ENCODE results near the gene SIGLEC1. TPM values are rescaled to one million over a fixed set of nuclear protein-coding genes. Genes with fewer than 3 reads are reported as not detected.

SIGLEC1 gene
- total and polyA plus RNA-seq, 2 experiments from 2014 or later: not detected

- peaks cover 37% of the 10 kb centered on the region for H3K27me3 ChIP-seq (ENCODE audit: insufficient read depth)
- H3K36me3 ChIP-seq (ENCODE audit: insufficient read depth): no peaks in the 10 kb centered on the region
- no peak overlapping the region for H3K27ac ChIP-seq (ENCODE audit: low read depth)
- Mint-ChIP-seq H3K4me3 (peak overlapping the region; percentile 41; the same call in 2 of the 3 replicates), H3K27me3 (ENCODE audit: insufficient read depth, low read depth, poor library complexity) (peaks cover 32% of the 10 kb centered on the region), H3K9me3 (no peaks in the 10 kb centered on the region; the same call in 1 of the 3 replicates), H3K27ac (no peak overlapping the region), H3K4me1 (peaks cover 19% of the 10 kb centered on the region), H3K36me3 (ENCODE audit: low read depth) (no peaks in the 10 kb centered on the region; the same call in 2 of the 3 replicates)
- no peaks in the 10 kb centered on the region for H3K79me2 ChIP-seq (replicated peaks; ENCODE audit: insufficient read depth)
- DNase-seq (ENCODE audit: low spot score): no peak
- no peak for ATAC-seq
- no peaks in the 10 kb centered on the region for H4K20me1 ChIP-seq (replicated peaks; ENCODE audit: insufficient read depth)
- peaks cover 13% of the 10 kb centered on the region for H3K4me1 ChIP-seq (ENCODE audit: insufficient read depth)
- H3F3A ChIP-seq (replicated peaks; ENCODE audit: low read depth): no peaks in the 10 kb centered on the region
- no peak overlapping the region for H3K4me2 ChIP-seq
- H3K9me2 ChIP-seq (ENCODE audit: insufficient read depth): no peaks in the 10 kb centered on the region
- no peak overlapping the region for H2AFZ ChIP-seq
- TF ChIP-seq ZNF462 (CRISPR knock-in tag; IDR thresholded peaks at IDR 0.05) (no peak), STAT1 (IDR thresholded peaks at IDR 0.05; ENCODE audit: unreplicated experiment) (no peak), REST (IDR thresholded peaks at IDR 0.05; ENCODE audit: unreplicated experiment) (no peak)
- no peak overlapping the region for H3K4me3 ChIP-seq
These were observed 18.6 kb upstream of the SIGLEC1 start for GRCh38 chr20:3730803-3731672.
